B cell (primary cell): ENCODE measurements around the gene UBE2U. TPM values are rescaled to one million over a fixed set of nuclear protein-coding genes. Genes with fewer than 3 reads are reported as not detected.

Source experiments
- ATAC-seq: fragments of 200-7000 bp; cut with Tn5 transposase; one replicate; pipeline ENCODE4 v1.10.0; 2021; ENCODE audit warnings: low read depth, mild to moderate bottlenecking, moderate number of reproducible peaks, moderate library complexity
- CTCF ChIA-PET: fragments of 350-600 bp; sonication (Branson Sonifier 250); formaldehyde crosslinking; loops from one replicate; lab custom pipeline; 2021; ENCODE audit warnings: antibody characterized with exemption, inconsistent platforms; lab: Charles Lee
- POLR2A ChIA-PET: fragments of 350-600 bp; sonication (Branson Sonifier 250); formaldehyde crosslinking; loops from one replicate; lab custom pipeline; 2021; ENCODE audit warnings: antibody characterized with exemption; lab: Charles Lee
- DNase-seq: peaks from one replicate; pipeline ENCODE4 v3.0.0; 2013
- H2AFZ ChIP-seq: 2 replicates; pipeline ENCODE4 v1.6.1; 2012; ENCODE audit warnings: mild to moderate bottlenecking, low read depth, low read length; ENCODE audit not compliant: insufficient read depth, poor library complexity, severe bottlenecking
- H3K27ac ChIP-seq, 2 donors: 1 replicate in 1 of 2; 2 replicates in 1 of 2; pipeline ENCODE4 v1.5.1; 2012 to 2013; ENCODE audit warnings: low read length in 2 of 2, mild to moderate bottlenecking in 2 of 2, moderate library complexity in 1 of 2
- H3K27me3 ChIP-seq, 4 experiments: fragments of 200-600 bp in 1 of 4; sonication (generic) in 1 of 4; replicated peaks in 1 of 4; 1 replicate in 2 of 4; 2 replicates in 2 of 4; pipeline versions ENCODE4 v1.6.1 to v1.7.0; 2013 to 2016; ENCODE audit warnings: low read length in 3 of 4, mild to moderate bottlenecking in 2 of 4, mixed read lengths in 1 of 4, moderate library complexity in 1 of 4; ENCODE audit not compliant: insufficient read depth in 4 of 4, control insufficient read depth in 3 of 4; ENCODE audit errors: control extremely low read depth in 1 of 4
- H3K36me3 ChIP-seq, 2 experiments: replicated peaks in 1 of 2; 1 replicate in 1 of 2; 2 replicates in 1 of 2; pipeline versions ENCODE4 v1.6.1 to v1.7.1; 2013; ENCODE audit warnings: low read length in 1 of 2; ENCODE audit not compliant: insufficient read depth in 2 of 2, control insufficient read depth in 1 of 2; ENCODE audit errors: control extremely low read depth in 1 of 2, extremely low read depth in 1 of 2
- H3K4me1 ChIP-seq, 2 donors: fragments of 200-600 bp in 1 of 2; sonication (generic) in 1 of 2; 1 replicate in 1 of 2; 2 replicates in 1 of 2; pipeline versions ENCODE4 v1.5.1 to v1.6.1; 2013 to 2017; ENCODE audit warnings: low read length in 2 of 2; ENCODE audit not compliant: control insufficient read depth in 2 of 2, insufficient read depth in 2 of 2
- H3K4me2 ChIP-seq: replicated peaks from 2 replicates; pipeline ENCODE3; 2012; ENCODE audit warnings: mild to moderate bottlenecking, low read depth, low read length; ENCODE audit not compliant: poor library complexity, severe bottlenecking
- H3K4me3 ChIP-seq, 5 experiments: fragments of 200-600 bp in 1 of 5; sonication (generic) in 1 of 5; 1 replicate in 3 of 5; 2 replicates in 2 of 5; pipeline versions ENCODE4 v1.5.1 to v1.7.0; 2011 to 2016; ENCODE audit warnings: low read length in 4 of 5, mild to moderate bottlenecking in 4 of 5, low read depth in 2 of 5, control low read depth in 1 of 5, moderate library complexity in 1 of 5; ENCODE audit not compliant: insufficient read depth in 1 of 5; ENCODE audit errors: control extremely low read depth in 1 of 5, extremely low read depth in 1 of 5
- H3K79me2 ChIP-seq: fragments of 200-600 bp; sonication (generic); one replicate; pipeline ENCODE4 v1.6.0; 2016; ENCODE audit warnings: low read length; ENCODE audit not compliant: control insufficient read depth, insufficient read depth
- H3K9ac ChIP-seq: fragments of 200-600 bp; sonication (generic); 2 replicates; pipeline ENCODE4 v1.6.1; 2017; ENCODE audit warnings: mild to moderate bottlenecking, low read length, moderate library complexity
- H3K9me3 ChIP-seq, 3 donors: one replicate each; pipeline versions ENCODE4 v1.6.1 to v1.7.1; 2013; ENCODE audit warnings: low read length in 2 of 3; ENCODE audit not compliant: control insufficient read depth in 2 of 3, insufficient read depth in 1 of 3; ENCODE audit errors: control extremely low read depth in 1 of 3
- H4K20me1 ChIP-seq: 2 replicates; pipeline ENCODE4 v1.6.0; 2012; ENCODE audit warnings: mild to moderate bottlenecking, low read length; ENCODE audit not compliant: insufficient read depth, control insufficient read depth, poor library complexity, severe bottlenecking
- H3K27ac Mint-ChIP-seq: one replicate; pipeline ENCODE4 v1.8.0; 2021; ENCODE audit warnings: mixed read lengths
- H3K27me3 Mint-ChIP-seq: one replicate; pipeline ENCODE4 v1.8.0; 2021; ENCODE audit warnings: mixed read lengths
- H3K4me1 Mint-ChIP-seq: one replicate; pipeline ENCODE4 v1.8.0; 2021; ENCODE audit warnings: mixed read lengths
- H3K4me3 Mint-ChIP-seq: one replicate; pipeline ENCODE4 v1.8.0; 2021; ENCODE audit warnings: mixed read lengths
- H3K9me3 Mint-ChIP-seq: one replicate; pipeline ENCODE4 v1.8.0; 2022; ENCODE audit warnings: mixed read lengths; ENCODE audit not compliant: insufficient read depth
- EZH2 ChIP-seq: IDR thresholded peaks from 2 replicates; pipeline ENCODE4 v1.6.1; 2012; ENCODE audit warnings: borderline replicate concordance, low read depth, mild to moderate bottlenecking, moderate library complexity, low read length; ENCODE audit not compliant: insufficient read depth, poor library complexity, severe bottlenecking
- WGBS: methylation state at CpG from one replicate; pipeline ENCODE4 v1.1.5; 2013; ENCODE audit warnings: missing lambda C conversion rate; ENCODE audit not compliant: insufficient coverage; 5-methylcytosine and 5-hydroxymethylcytosine counted together
- intact Hi-C: fragments of 100-400 bp; cut with micrococcal nuclease; formaldehyde crosslinking; loops from one replicate; pipeline ENCODE4 v1.10.0; 2022
- polyA plus RNA-seq: library from polyadenylated mRNA; depleted of rRNA; stranded (reverse); fragments of >200 nt; gene quantifications from 2 replicates; pipeline ENCODE4 v1.2.3, GENCODE V29; 2012
- total RNA-seq, 2 donors: library from RNA; stranded (reverse); fragments of 120-200 nt in 1 of 2; gene quantifications; 1 replicate in 1 of 2; 2 replicates in 1 of 2; pipeline versions ENCODE4 v1.2.3 to v1.2.4, GENCODE V29; 2013 to 2022
- TF ChIP-seq, protein P1 (sequence below): fragments of 200-600 bp; IDR thresholded peaks from one replicate; pipeline ENCODE4 v1.8.0; 2022; ENCODE audit warnings: antibody characterized with exemption, mild to moderate bottlenecking

Gene UBE2U
- total and polyA plus RNA-seq, 2 donors (not counting 1 experiment from before 2014, with no cell fraction given) = not detected

DNA sequence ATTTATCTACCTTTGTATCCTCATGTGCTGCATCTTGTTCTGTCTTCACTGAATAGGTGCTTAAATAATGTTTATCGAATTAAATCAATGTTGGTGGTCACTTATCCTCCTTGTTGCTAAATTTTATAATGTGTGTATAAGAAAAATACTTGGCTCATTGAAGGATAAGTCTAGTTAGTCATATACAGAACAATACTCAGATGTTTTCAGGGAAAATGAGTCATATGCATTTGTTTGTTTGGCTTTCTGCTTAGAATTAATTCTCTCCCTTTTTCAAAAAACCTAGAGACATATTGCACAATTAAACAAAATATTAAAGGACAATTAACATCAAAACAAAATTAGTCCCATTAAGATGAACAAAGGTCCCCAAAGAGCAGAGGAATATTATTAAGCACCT, 89.0 kb downstream of the UBE2U start:
- Histone ChIP-seq H3K9me3 (no peaks in the 10 kb centered on the region), H3K36me3 (no peaks in the 10 kb centered on the region), H3K27ac (no peak overlapping the region), H3K27me3 (peaks cover 0 to 8% (median 4%) of the 10 kb centered on the region in 4 experiments), H3K79me2 (no peaks in the 10 kb centered on the region), H3K4me1 (no peaks in the 10 kb centered on the region), H3K4me3 (no peak overlapping the region), H2AFZ (no peak overlapping the region), H3K9ac (no peak overlapping the region), H4K20me1 (no peaks in the 10 kb centered on the region), H3K4me2 (no peak overlapping the region)
- Mint-ChIP-seq H3K4me1 (no peaks in the 10 kb centered on the region), H3K27ac (no peak overlapping the region), H3K4me3 (no peak overlapping the region), H3K27me3 (peaks cover 29% of the 10 kb centered on the region), H3K9me3 (no peaks in the 10 kb centered on the region)
- ChIA-PET CTCF (no interaction called here), POLR2A (no interaction called here)
- no peak for DNase-seq
- no peak for TF ChIP-seq EZH2
- TF ChIP-seq, protein P1, sequence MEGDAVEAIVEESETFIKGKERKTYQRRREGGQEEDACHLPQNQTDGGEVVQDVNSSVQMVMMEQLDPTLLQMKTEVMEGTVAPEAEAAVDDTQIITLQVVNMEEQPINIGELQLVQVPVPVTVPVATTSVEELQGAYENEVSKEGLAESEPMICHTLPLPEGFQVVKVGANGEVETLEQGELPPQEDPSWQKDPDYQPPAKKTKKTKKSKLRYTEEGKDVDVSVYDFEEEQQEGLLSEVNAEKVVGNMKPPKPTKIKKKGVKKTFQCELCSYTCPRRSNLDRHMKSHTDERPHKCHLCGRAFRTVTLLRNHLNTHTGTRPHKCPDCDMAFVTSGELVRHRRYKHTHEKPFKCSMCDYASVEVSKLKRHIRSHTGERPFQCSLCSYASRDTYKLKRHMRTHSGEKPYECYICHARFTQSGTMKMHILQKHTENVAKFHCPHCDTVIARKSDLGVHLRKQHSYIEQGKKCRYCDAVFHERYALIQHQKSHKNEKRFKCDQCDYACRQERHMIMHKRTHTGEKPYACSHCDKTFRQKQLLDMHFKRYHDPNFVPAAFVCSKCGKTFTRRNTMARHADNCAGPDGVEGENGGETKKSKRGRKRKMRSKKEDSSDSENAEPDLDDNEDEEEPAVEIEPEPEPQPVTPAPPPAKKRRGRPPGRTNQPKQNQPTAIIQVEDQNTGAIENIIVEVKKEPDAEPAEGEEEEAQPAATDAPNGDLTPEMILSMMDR = no peak
- intact Hi-C loops = no loop called here
- WGBS = no CpG with 5 or more reads among the region's 1 CpG
- no peak for ATAC-seq

DNA sequence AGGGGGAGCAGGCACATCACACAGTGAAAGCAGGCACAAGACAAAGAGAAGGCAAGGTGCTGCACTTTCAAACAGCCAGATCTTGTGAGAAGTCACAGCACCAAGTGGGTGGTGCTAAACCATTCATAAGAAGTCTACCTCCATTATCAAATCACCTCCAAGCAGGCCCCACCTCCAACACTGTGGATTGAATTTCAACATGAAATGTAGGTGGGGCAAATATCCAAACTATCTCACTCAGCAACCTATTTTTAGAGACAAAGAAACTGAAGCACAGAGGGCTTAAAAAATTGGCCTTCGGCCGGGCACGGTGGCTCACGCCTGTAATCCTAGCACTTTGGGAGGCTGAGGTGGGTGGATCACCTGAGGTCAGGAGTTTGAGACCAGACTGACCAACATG, 90.4 kb downstream of the UBE2U start:
- no peaks in the 10 kb centered on the region for H3K79me2 ChIP-seq
- no peaks in the 10 kb centered on the region for H3K9me3 Mint-ChIP-seq
- H3K4me1 ChIP-seq = no peaks in the 10 kb centered on the region
- H3K4me3 Mint-ChIP-seq = no peak overlapping the region
- H3K9me3 ChIP-seq = no peaks in the 10 kb centered on the region
- no peaks in the 10 kb centered on the region for H3K36me3 ChIP-seq
- no peak overlapping the region for H3K9ac ChIP-seq
- POLR2A ChIA-PET = no interaction called here
- intact Hi-C loops = no loop called here
- ATAC-seq (no peak), DNase-seq (no peak)
- H3K4me1 Mint-ChIP-seq = no peaks in the 10 kb centered on the region
- no peak for TF ChIP-seq EZH2
- TF ChIP-seq, protein P1 = no peak
- H3K27me3 ChIP-seq = peaks cover 0 to 12% (median 4%) of the 10 kb centered on the region in 4 experiments
- CTCF ChIA-PET = no interaction called here
- no peak overlapping the region for H3K4me2 ChIP-seq
- no CpG with 5 or more reads among the region's 4 CpGs for WGBS
- no peaks in the 10 kb centered on the region for H4K20me1 ChIP-seq
- no peak overlapping the region for H3K4me3 ChIP-seq
- H2AFZ ChIP-seq = no peak overlapping the region
- H3K27me3 Mint-ChIP-seq = peaks cover 36% of the 10 kb centered on the region
- H3K27ac ChIP-seq = no peak overlapping the region
- H3K27ac Mint-ChIP-seq = no peak overlapping the region
